Muscle layer of colon (tissue), 2 donors: Measurements from ENCODE around the gene HHEX.
"Not testable (repeated sequence)": the region's sequence is repeated elsewhere in the genome, so short reads cannot be mapped to it uniquely, and the experiment has no call there.

Experiments
- H3K27ac ChIP-seq: one replicate; pipeline ENCODE4 v1.7.0; 2013; ENCODE audit warnings: low read depth, mild to moderate bottlenecking, low read length, moderate library complexity
- H3K27me3 ChIP-seq, 2 donors: one replicate each; pipeline ENCODE4 v1.7.0; 2013; ENCODE audit warnings: low read length in 2 of 2, mild to moderate bottlenecking in 2 of 2; ENCODE audit not compliant: insufficient read depth in 2 of 2, control insufficient read depth in 1 of 2
- H3K36me3 ChIP-seq: one replicate; pipeline ENCODE4 v1.7.0; 2013; ENCODE audit warnings: mild to moderate bottlenecking, low read length; ENCODE audit not compliant: insufficient read depth
- H3K4me1 ChIP-seq: one replicate; pipeline ENCODE4 v1.7.0; 2013; ENCODE audit warnings: mild to moderate bottlenecking, low read length; ENCODE audit not compliant: insufficient read depth
- H3K4me3 ChIP-seq, 2 donors: one replicate each; pipeline ENCODE4 v1.7.0; 2013; ENCODE audit warnings: low read length in 2 of 2, low read depth in 1 of 2, mild to moderate bottlenecking in 1 of 2, moderate library complexity in 1 of 2
- H3K9ac ChIP-seq: one replicate; pipeline ENCODE4 v1.7.0; 2013; ENCODE audit warnings: low read length
- H3K9me3 ChIP-seq: one replicate; pipeline ENCODE4 v1.7.0; 2013; ENCODE audit warnings: mild to moderate bottlenecking, low read length
- donor health status: abdominal sarcoma.
- donor health status: Adenocarcinoma of cecum.

The HHEX gene

GRCh38 chr10:92719991-92720830, 30.5 kb downstream of the HHEX start:
- H3K4me1 ChIP-seq, result no peaks in the 10 kb centered on the region
- no peaks in the 10 kb centered on the region for H3K9me3 ChIP-seq
- no peaks in the 10 kb centered on the region for H3K27me3 ChIP-seq
- H3K36me3 ChIP-seq, result no peaks in the 10 kb centered on the region
- H3K27ac ChIP-seq, result no peak overlapping the region
- no peak overlapping the region for H3K9ac ChIP-seq
- no peak overlapping the region for H3K4me3 ChIP-seq

GRCh38 chr10:92720831-92721165, 31.0 kb downstream of the HHEX start:
- H3K27ac ChIP-seq, result no peak overlapping the region
- no peaks in the 10 kb centered on the region for H3K9me3 ChIP-seq
- no peaks in the 10 kb centered on the region for H3K4me1 ChIP-seq
- H3K9ac ChIP-seq, result no peak overlapping the region
- no peak overlapping the region for H3K4me3 ChIP-seq
- H3K36me3 ChIP-seq, result no peaks in the 10 kb centered on the region
- H3K27me3 ChIP-seq, result no peaks in the 10 kb centered on the region

- Histone ChIP-seq H3K9ac (no peak overlapping the region), H3K27ac (no peak overlapping the region), H3K36me3 (no peaks in the 10 kb centered on the region)
These were observed 32.6 kb downstream of the HHEX start for GRCh38 chr10:92722349-92722748.

GRCh38 chr10:92727141-92727540, 37.4 kb downstream of the HHEX start:
- H3K27ac ChIP-seq, result no peak overlapping the region
- H3K9me3 ChIP-seq, result no peaks in the 10 kb centered on the region
- no peak overlapping the region for H3K4me3 ChIP-seq
- no peak overlapping the region for H3K9ac ChIP-seq
- H3K36me3 ChIP-seq, result no peaks in the 10 kb centered on the region
- no peaks in the 10 kb centered on the region for H3K4me1 ChIP-seq
- no peaks in the 10 kb centered on the region for H3K27me3 ChIP-seq

More at GRCh38 chr10:92722349-92722748, 32.6 kb downstream of the HHEX start:
- Histone ChIP-seq H3K27me3 (no peaks in the 10 kb centered on the region), H3K4me3 (no peak overlapping the region), H3K9me3 (no peaks in the 10 kb centered on the region), H3K4me1 (no peaks in the 10 kb centered on the region)

- Histone ChIP-seq H3K27ac (no peak overlapping the region), H3K9me3 (no peaks in the 10 kb centered on the region), H3K9ac (no peak overlapping the region)
These were observed 37.8 kb downstream of the HHEX start for GRCh38 chr10:92727550-92727949.

GRCh38 chr10:92729886-92730285, 40.1 kb downstream of the HHEX start:
- no peaks in the 10 kb centered on the region for H3K4me1 ChIP-seq
- no peak overlapping the region for H3K4me3 ChIP-seq
- no peaks in the 10 kb centered on the region for H3K9me3 ChIP-seq
- H3K27ac ChIP-seq, result no peak overlapping the region
- H3K27me3 ChIP-seq, result no peaks in the 10 kb centered on the region
- no peak overlapping the region for H3K9ac ChIP-seq
- no peaks in the 10 kb centered on the region for H3K36me3 ChIP-seq

More at GRCh38 chr10:92727550-92727949, 37.8 kb downstream of the HHEX start:
- Histone ChIP-seq H3K4me1 (no peaks in the 10 kb centered on the region), H3K4me3 (no peak overlapping the region), H3K27me3 (no peaks in the 10 kb centered on the region), H3K36me3 (no peaks in the 10 kb centered on the region)

GRCh38 chr10:92732958-92733357, 43.2 kb downstream of the HHEX start:
- no peaks in the 10 kb centered on the region for H3K9me3 ChIP-seq
- no peaks in the 10 kb centered on the region for H3K4me1 ChIP-seq
- no peak overlapping the region for H3K4me3 ChIP-seq
- no peaks in the 10 kb centered on the region for H3K36me3 ChIP-seq
- no peak overlapping the region for H3K9ac ChIP-seq
- H3K27me3 ChIP-seq, result no peaks in the 10 kb centered on the region
- H3K27ac ChIP-seq, result no peak overlapping the region

- Histone ChIP-seq H3K9me3 (no peaks in the 10 kb centered on the region), H3K4me3 (no peak overlapping the region), H3K27me3 (no peaks in the 10 kb centered on the region), H3K36me3 (no peaks in the 10 kb centered on the region), H3K4me1 (no peaks in the 10 kb centered on the region), H3K27ac (no peak overlapping the region), H3K9ac (no peak overlapping the region)
These were observed 44.5 kb downstream of the HHEX start for GRCh38 chr10:92734301-92734700.

- H3K27ac ChIP-seq, result no peak overlapping the region
- no peaks in the 10 kb centered on the region for H3K36me3 ChIP-seq
- H3K4me3 ChIP-seq, result no peak overlapping the region
- H3K27me3 ChIP-seq, result no peaks in the 10 kb centered on the region
- no peaks in the 10 kb centered on the region for H3K4me1 ChIP-seq
- no peaks in the 10 kb centered on the region for H3K9me3 ChIP-seq
- H3K9ac ChIP-seq, result no peak overlapping the region
These were observed 46.2 kb downstream of the HHEX start for GRCh38 chr10:92735938-92736337.

- Histone ChIP-seq H3K9me3 (no peaks in the 10 kb centered on the region), H3K4me1 (no peaks in the 10 kb centered on the region), H3K36me3 (no peaks in the 10 kb centered on the region)
These were observed 47.7 kb downstream of the HHEX start for GRCh38 chr10:92737484-92737883.

GRCh38 chr10:92740762-92741161, 51.0 kb downstream of the HHEX start:
- H3K4me3 ChIP-seq, result no peak overlapping the region
- H3K36me3 ChIP-seq, result no peaks in the 10 kb centered on the region
- no peak overlapping the region for H3K27ac ChIP-seq
- H3K4me1 ChIP-seq, result no peaks in the 10 kb centered on the region
- no peaks in the 10 kb centered on the region for H3K27me3 ChIP-seq
- no peaks in the 10 kb centered on the region for H3K9me3 ChIP-seq
- no peak overlapping the region for H3K9ac ChIP-seq

More at GRCh38 chr10:92737484-92737883, 47.7 kb downstream of the HHEX start:
- Histone ChIP-seq H3K27me3 (no peaks in the 10 kb centered on the region), H3K4me3 (no peak overlapping the region), H3K9ac (no peak overlapping the region), H3K27ac (no peak overlapping the region)

GRCh38 chr10:92741741-92742140, 52.0 kb downstream of the HHEX start:
- not testable (repeated sequence) for H3K4me1 ChIP-seq, H3K27me3 ChIP-seq, H3K27ac ChIP-seq, H3K4me3 ChIP-seq, H3K9ac ChIP-seq, H3K36me3 ChIP-seq, H3K9me3 ChIP-seq
